ENCODE results near the gene KNDC1.

Gene KNDC1

DNA sequence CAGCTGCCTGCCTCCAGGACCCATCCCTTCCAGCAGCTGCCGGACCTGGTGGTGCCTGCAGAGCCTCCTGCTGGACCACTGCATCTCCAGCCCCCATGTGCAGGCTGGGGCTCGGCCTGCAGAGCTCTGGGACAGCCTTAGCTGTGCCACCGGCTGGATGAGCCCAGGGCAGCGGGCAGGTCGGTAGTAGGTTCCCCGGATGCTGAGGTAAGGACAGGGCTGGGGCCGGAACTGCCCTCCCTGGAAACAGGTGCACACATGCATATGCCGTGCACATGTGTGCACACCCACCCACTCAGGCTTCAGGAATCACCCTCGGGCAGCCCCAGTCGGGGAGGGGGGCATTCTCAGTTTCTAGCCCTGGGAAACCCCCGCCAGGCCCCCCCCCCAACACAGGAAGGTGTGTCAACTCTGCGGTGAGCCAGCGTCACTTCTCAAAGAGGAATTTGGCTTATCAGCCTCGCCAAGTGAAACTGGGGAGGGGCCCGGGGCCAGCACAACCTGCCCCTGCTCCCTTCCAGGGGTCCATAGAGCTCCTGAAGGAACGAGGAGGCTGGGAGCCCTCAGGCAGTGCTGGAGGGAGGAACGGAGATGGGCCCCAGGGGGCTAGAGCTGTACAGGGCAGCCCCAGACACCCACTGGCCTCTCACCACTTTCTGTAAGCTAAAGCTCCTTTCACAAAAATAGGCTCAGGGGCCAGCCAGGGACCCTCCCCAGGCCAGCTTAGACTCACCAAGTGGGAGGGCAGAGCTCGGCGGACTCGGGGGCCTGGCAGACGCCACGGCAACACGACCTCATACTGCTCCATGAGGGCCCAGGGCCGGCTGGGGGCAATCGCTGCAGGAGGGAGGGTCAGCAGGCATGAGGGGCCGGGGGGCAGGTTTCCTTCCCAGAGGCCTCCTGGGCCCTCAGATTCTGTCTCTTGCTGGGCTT, 115.0 kb downstream of the KNDC1 start:
- Mint-ChIP-seq H3K36me3 (ENCODE audit: low read depth) (peaks cover 67% of the 10 kb centered on the region), H3K27ac (peak overlapping the region; percentile 89), H3K9me3 (no peaks in the 10 kb centered on the region), H3K4me3 (peak overlapping the region; percentile 88), H3K4me1 (ENCODE audit: low read depth) (peaks cover 33% of the 10 kb centered on the region), H3K27me3 (no peaks in the 10 kb centered on the region)
- peak; percentile 90 for DNase-seq

DNA sequence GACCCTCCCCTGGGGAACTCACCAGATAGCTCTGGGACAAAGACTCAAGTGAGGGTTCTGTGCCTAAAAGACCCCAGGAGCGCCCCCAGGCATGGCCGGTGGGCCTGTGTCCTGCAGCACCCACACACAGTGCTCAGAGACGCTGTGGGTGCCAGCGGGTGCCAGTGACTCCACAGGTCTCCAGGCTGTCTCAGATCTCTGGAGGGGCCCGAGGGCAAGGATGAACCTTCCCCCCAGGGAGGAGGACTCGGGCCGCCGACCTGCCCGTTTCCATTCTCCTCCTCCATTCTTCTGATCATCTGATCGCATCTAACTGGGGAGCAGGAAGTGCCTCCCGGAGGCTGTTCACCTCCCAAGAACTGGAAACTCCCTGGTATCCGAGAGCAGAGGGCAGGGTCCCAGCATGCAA, 115.7 kb downstream of the KNDC1 start:
- Mint-ChIP-seq H3K36me3 (ENCODE audit: low read depth) (peaks cover 65% of the 10 kb centered on the region), H3K4me3 (peak overlapping the region; percentile 88), H3K27me3 (no peaks in the 10 kb centered on the region), H3K9me3 (no peaks in the 10 kb centered on the region), H3K27ac (peak overlapping the region; percentile 89), H3K4me1 (ENCODE audit: low read depth) (peaks cover 33% of the 10 kb centered on the region)
- peak; percentile 75 for DNase-seq
